H1 (cell line): ENCODE results near the gene MYRF. TPM values are rescaled to one million over a fixed set of nuclear protein-coding genes. Genes with fewer than 3 reads are reported as not detected.

Experiments
- CHD1 ChIP-seq: IDR thresholded peaks from 2 replicates; pipeline ENCODE4 v1.6.1; 2012; ENCODE audit warnings: low read depth, low read length, improper control_type of control experiment
- GABPA ChIP-seq: IDR thresholded peaks from 2 replicates; pipeline ENCODE4 v1.6.1; 2011; ENCODE audit warnings: mild to moderate bottlenecking, low read length, moderate library complexity, borderline replicate concordance; ENCODE audit not compliant: insufficient read depth
- RFX5 ChIP-seq: IDR thresholded peaks from 2 replicates; pipeline ENCODE4 v1.6.1; 2011; ENCODE audit warnings: low read depth, low read length, improper control_type of control experiment, borderline replicate concordance
- polyA plus RNA-seq, 7 experiments: library from polyadenylated mRNA; depleted of rRNA in 3 of 7; stranded (reverse) in 5 of 7; unstranded in 2 of 7; fragments of >200 nt in 5 of 7; fragments of 200-250 nt in 2 of 7; gene quantifications; 1 replicate in 5 of 7; 2 replicates in 1 of 7; 4 replicates in 1 of 7; pipeline versions ENCODE4 v1.2.1 to v1.2.3, GENCODE V29; 2011 to 2013; ENCODE audit warnings: missing spikeins in 2 of 7, mixed read lengths in 2 of 7
- total RNA-seq: library from RNA; stranded (reverse); fragmentation: NEBNext Ultra II Directional; extraction: Animal tissue kit (Norgen Biotek cat#: 25700); gene quantifications from 2 replicates; pipeline ENCODE4 v1.2.1, GENCODE V29; 2021

MYRF gene
- total and polyA plus RNA-seq, 2 of the 8 experiments (the other 6 are each of a cell fraction or from before 2014, with no cell fraction given), result 6.0 to 6.1 TPM

DNA sequence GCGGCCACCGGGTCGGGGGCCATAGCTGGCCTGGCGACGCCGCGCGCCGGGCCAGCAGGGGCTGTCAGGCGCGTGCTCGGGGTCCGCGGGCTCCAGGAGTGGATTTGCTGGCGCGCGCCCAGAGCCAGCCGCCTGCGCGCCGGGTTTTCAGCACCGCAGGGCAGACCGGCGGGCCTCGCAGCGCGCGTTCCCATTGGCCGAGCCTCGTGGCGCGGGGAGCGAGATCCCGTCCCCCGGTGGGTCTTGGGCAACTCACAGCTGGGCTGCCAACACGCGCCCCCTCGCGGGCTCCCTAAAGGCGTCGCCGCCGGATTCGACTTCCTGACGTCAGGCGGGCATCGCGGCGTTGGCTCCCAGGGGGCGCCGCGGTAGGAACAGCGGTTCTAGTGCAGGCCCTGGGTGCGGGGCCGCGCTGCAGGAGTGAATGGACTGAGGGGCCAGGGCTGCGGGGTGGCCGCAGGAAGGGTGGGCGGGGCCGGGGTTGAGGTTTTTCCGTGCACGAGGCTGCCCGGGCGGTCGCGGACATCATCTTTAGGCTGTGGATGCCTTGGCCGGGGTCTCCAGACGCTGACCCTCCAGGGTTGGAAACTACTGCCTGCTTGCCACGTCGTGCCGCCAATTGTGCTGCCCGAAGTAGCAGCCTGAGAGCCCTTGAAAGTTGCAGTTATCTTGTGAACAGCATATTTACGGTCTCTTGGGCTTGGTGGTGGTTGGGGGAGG lies 64.5 kb downstream of the MYRF start, which contains the start of gene FADS1 (continued):
- no peak for TF ChIP-seq CHD1
- TF ChIP-seq GABPA, result no peak
- TF ChIP-seq RFX5, result no peak
- TF ChIP-seq, all 59 proteins: peak for 19
